NCI-H2196 (cell line): Measurements from ENCODE around the gene PWWP2B.
"Not testable (repeated sequence)": the region's sequence is repeated elsewhere in the genome, so short reads cannot be mapped to it uniquely, and the experiment has no call there.

Experiments used
- DNase-seq: peaks from one replicate; lab custom pipeline; 2025; ENCODE audit not compliant: unreplicated experiment; lab: John Stamatoyannopoulos, UW

Gene PWWP2B

GRCh38 chr10:132429281-132430230 lies 32.6 kb downstream of the PWWP2B start:
- DNase-seq: peak; percentile 16

GRCh38 chr10:132430231-132430743 lies 33.3 kb downstream of the PWWP2B start:
- no peak for DNase-seq

DNA sequence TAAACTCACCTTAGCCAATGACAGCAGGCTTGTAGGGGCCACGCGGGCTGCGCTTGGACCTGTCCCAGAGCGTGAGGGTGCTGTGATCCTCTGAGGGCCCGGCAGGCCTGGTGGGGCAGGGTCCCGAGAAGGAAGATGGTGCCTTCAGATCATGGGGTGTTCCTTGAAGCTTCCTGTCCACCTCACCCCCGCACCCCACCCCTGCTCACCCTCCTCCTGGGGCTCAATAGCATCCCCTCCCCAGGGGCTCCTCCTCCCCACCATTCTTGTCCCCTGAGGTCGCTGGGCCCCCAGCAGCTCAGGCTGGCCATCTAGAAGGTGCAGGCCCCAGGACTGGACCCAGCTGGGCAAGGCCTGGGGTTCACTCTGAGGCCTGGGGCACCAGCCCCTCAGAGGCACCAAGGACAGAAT lies 33.9 kb downstream of the PWWP2B start:
- DNase-seq: no peak

- DNase-seq: no peak
Observed at GRCh38 chr10:132431537-132432175, 34.7 kb downstream of the PWWP2B start.

GRCh38 chr10:132432176-132432540 lies 35.2 kb downstream of the PWWP2B start:
- no peak for DNase-seq

DNA sequence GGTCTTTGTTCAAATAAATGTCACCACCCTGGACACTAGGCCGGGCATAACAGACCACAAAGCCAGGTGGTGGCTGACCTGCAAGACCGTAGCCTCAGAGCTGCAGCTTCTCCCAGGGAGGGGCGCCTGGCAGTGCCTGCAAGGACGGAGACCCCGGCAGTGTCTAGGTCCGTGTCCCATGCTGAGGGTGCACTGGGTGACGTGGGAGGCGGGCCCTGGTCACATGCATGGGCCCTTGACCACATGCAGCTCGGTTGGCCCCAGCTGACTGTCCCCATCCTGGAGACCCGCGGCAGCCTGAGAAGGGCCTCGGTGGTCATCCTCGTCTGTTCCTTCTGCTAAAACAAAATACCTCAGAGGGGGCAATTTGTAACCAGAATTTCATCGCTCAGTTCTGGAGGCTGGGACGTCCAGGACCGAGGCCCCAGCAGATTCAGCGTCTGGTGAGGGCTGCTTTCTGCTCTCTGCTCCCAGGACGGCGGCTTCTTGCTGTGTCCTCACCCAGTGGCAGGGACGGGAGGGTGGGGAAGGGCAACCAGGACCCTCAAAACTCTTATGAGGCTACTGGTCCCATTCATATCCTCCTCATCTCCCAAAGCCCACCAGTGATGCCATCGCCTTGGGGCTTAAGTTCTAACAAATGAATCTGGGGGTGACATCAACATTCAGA lies 36.8 kb downstream of the PWWP2B start:
- no peak for DNase-seq

- DNase-seq: no peak
Observed at GRCh38 chr10:132434405-132435005, 37.5 kb downstream of the PWWP2B start.

DNA sequence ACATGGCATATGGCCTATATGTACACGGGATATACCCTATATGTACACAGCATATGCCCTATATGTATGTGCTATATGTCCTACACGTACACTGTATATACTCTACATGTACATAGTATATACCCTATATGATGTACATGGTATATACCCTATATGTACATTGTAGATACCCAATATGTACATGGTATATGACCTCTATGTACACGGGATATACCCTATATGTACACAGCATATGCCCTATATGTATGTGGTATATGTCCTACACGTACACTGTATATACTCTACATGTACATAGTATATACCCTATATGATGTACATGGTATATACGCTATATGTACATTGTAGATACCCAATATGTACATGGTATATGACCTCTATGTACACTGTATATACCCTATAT lies 38.3 kb downstream of the PWWP2B start:
- not testable (repeated sequence) for DNase-seq

GRCh38 chr10:132436096-132436495 lies 39.1 kb downstream of the PWWP2B start:
- not testable (repeated sequence) for DNase-seq

- no peak for DNase-seq
Observed at GRCh38 chr10:132436861-132437410, 39.9 kb downstream of the PWWP2B start.

- DNase-seq: no peak
Observed at GRCh38 chr10:132437541-132437950, 40.5 kb downstream of the PWWP2B start.

GRCh38 chr10:132438091-132439024 lies 41.4 kb downstream of the PWWP2B start:
- DNase-seq: no peak

- no peak for DNase-seq
Observed at GRCh38 chr10:132439025-132439388, 42.0 kb downstream of the PWWP2B start.

DNA sequence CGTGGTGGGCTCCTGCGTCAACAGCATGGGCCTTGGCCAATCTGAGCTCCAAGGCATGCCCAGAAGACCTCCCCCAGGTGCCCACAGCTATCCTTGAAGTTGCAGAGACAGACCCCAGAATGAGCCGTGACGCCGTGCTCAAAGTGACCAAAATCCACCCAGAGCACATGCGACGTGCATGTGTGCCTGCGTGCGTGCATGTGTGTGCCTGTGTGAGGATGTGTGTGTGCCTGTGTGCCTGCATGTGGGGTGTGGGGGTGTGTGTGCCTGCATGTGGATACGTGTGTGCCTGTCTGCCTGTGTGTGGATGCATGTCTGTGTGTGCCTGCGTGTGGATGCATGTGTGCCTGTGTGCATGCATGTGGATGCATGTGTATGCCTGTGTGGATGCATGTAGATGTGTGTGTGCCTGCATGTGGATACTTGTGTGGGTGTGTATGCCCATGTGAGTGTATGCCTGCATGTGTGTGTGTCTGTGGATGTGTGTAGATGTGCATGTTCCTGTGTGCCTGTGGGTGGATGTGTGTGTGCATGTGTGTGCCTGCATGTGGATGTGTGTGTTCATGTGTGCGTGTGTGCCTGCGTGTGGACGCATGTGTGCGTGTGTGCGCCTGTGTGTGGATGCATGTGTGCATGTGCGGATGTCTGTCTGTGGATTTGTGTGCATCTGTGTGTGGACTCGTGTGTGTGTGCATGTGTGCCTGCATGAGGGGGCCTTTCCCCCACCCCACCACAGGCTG lies 42.6 kb downstream of the PWWP2B start:
- DNase-seq: no peak

DNA sequence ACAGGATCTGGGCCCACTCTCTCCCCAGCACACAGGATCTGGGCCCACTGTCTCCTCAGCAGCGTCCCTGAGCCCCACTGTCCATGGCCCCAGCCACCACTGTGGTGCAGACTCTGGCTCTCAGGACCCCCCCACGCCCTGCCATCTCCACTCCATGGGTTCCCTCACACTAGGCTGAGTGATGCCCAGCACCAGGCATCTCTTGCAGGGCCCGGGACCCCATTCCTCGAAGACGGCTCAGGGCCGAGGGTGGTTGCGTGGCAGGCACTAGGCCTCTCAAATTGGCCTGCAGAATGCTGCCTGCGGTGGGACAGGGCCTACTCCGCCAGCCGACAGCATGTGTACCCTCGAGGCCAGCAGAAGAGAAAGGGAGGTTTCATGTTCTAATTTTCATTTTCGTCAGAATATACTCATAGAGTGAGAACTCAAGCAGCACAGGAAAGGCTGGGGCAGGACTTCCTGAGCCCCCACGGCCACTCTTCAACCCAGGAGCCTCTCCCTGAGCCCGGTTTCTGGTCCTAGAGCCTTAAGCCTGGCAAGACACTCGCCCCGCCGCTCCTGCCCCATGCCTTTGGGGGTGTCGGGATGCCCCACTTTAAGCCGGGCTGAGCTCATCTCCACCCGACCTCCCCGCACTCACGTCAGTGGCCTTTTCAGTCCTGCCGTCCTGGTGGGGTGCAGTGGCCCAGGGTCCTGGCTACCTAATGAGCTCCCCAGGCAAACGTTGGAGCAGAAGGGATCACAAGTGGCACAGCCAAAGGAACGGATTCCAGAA lies 44.0 kb downstream of the PWWP2B start:
- no peak for DNase-seq

DNA sequence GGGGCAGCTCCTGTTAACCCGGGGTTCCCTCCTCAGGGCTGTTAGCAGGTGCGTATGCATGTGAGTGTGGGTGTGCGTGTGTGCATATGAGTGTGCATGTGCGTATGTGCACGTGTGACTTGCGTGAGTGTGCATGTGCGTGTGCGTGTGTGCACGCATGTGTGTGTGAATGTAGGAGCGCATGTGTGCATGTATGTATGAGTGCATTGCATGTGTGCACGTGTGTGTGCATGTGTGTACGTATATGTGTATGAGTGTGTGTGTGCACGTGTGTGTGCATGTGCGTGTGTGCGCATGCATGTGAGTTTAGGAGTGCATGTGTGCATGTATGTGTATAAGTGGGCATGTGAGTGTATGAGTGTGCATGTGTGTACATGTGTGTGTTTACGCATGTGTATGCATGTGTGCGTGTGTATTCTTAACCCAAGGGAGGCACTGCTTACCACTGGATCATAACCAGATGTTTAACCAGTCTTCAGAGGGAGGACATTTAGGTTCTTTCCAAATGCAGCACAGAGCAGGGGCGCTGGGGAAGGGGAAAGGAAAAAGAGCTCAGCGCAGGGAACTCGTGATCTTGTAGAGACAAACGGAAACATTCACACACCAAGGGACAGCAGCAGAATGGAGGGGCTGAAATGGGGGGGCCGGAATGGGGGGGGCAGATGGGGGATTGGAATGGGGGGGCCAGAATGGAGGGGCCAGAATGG lies 45.0 kb downstream of the PWWP2B start:
- DNase-seq: no peak

DNA sequence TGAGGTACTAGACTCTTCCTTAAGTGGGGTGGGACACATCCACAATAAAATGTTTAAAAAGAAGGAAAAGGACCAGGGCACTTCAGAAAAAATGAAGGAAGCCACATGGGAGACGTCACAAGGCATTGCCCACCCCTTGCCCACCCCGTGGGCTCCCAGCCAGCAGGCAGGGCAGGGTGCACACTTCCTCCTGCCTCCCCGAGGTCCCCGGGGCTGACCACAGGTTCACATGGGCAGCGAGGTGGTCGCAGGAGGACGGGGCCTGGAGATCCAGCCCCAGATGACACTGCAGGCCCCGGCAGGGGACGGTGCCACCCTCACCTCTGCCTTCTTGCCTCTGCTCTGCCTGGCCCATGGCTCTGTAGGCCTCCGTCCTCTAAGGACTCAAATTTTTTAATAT lies 45.6 kb downstream of the PWWP2B start:
- no peak for DNase-seq

- DNase-seq: no peak
Observed at GRCh38 chr10:132443605-132443982, 46.6 kb downstream of the PWWP2B start.
